SU-DHL-6 (cell line): ENCODE measurements around the gene ADIPOR2.

ENCODE experiments used
- CTCF ChIP-seq: fragments of 200-600 bp; sonication (generic); IDR thresholded peaks from one replicate; pipeline ENCODE4 v1.5.1; 2017; ENCODE audit warnings: antibody characterized with exemption, mild to moderate bottlenecking, low read length, moderate library complexity; ENCODE audit not compliant: insufficient read depth, poor library complexity, severe bottlenecking
- EZH2phosphoT487 ChIP-seq: fragments of 200-600 bp; sonication (generic), shearing (Covaris generic); conservative IDR thresholded peaks from 2 replicates; pipeline ENCODE4 v1.6.1; 2018; ENCODE audit warnings: mild to moderate bottlenecking, antibody characterized with exemption, low read length, moderate library complexity, mixed read lengths

DNA sequence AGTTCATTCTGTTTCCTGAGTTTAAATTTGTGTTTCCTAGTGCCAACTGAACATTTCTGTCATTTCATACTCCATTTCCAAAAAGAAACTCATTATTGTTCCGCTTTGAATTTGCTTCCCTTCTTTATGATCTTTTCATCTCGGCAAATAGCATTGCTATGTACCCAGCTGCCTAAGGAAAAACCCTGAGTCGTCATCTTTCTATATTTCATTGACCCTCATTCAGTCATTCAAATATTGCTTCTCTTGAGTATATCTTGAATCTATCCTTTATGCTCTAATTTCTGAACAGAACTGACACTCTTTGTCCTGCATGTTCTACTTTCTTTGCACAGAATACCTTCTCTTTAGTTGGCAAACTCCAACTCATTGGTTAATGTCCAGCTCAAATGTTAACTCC is 35.9 kb downstream of the ADIPOR2 start:
- TF ChIP-seq CTCF (no peak), EZH2phosphoT487 (no peak)
